Keratinocyte (primary cell): ENCODE data around the gene MRM3. TPM values are rescaled to one million over a fixed set of nuclear protein-coding genes. Genes with fewer than 3 reads are reported as not detected.
"Not testable (repeated sequence)": the region's sequence is repeated elsewhere in the genome, so short reads cannot be mapped to it uniquely, and the experiment has no call there.

ENCODE experiments used
- DNase-seq: peaks from one replicate; pipeline ENCODE4 v3.0.0-alpha.2; 2011; ENCODE audit warnings: low read depth, missing footprints, low spot score
- FAIRE-seq: peaks from 2 replicates; lab custom pipeline; 2011; peaks lifted over from hg19 to GRCh38; lab: Jason Lieb, UNC
- H2AFZ ChIP-seq: 2 replicates; pipeline ENCODE4 v1.6.0; 2012; ENCODE audit warnings: low read length, control low read depth, inconsistent platforms; ENCODE audit not compliant: control insufficient read depth
- H3K27ac ChIP-seq: 2 replicates; pipeline ENCODE4 v1.5.1; 2011; ENCODE audit warnings: low read length; ENCODE audit not compliant: control insufficient read depth, insufficient read depth
- H3K27me3 ChIP-seq: 3 replicates; pipeline ENCODE4 v1.6.0; 2011; ENCODE audit warnings: low read length; ENCODE audit not compliant: control insufficient read depth, insufficient read depth; ENCODE audit errors: extremely low read depth
- H3K36me3 ChIP-seq, 2 experiments: 2 replicates in 1 of 2; 3 replicates in 1 of 2; pipeline ENCODE4 v1.5.1; 2011; ENCODE audit warnings: low read length in 2 of 2, mild to moderate bottlenecking in 1 of 2; ENCODE audit not compliant: control insufficient read depth in 2 of 2, insufficient read depth in 2 of 2; ENCODE audit errors: extremely low read depth in 1 of 2
- H3K4me1 ChIP-seq: 3 replicates; pipeline ENCODE4 v1.5.1; 2011; ENCODE audit warnings: low read length; ENCODE audit not compliant: control insufficient read depth, insufficient read depth; ENCODE audit errors: extremely low read depth
- H3K4me2 ChIP-seq: 3 replicates; pipeline ENCODE4 v1.6.0; 2011; ENCODE audit warnings: low read depth, low read length; ENCODE audit not compliant: control insufficient read depth, insufficient read depth; ENCODE audit errors: extremely low read depth
- H3K4me3 ChIP-seq, 3 experiments: fragments of 200-600 bp in 1 of 3; sonication (generic) in 1 of 3; 2 replicates in 2 of 3; 3 replicates in 1 of 3; pipeline ENCODE4 v1.5.1; 2011 to 2016; ENCODE audit warnings: low read length in 3 of 3, mild to moderate bottlenecking in 3 of 3, control low read depth in 2 of 3, inconsistent platforms in 1 of 3, low read depth in 1 of 3, mixed read lengths in 1 of 3, mixed run types in 1 of 3, moderate library complexity in 1 of 3; ENCODE audit not compliant: control insufficient read depth in 2 of 3, insufficient read depth in 2 of 3; ENCODE audit errors: extremely low read depth in 1 of 3
- H3K79me2 ChIP-seq: 2 replicates; pipeline ENCODE4 v1.6.0; 2012; ENCODE audit warnings: low read length; ENCODE audit not compliant: control insufficient read depth, insufficient read depth
- H3K9ac ChIP-seq: 3 replicates; pipeline ENCODE4 v1.6.0; 2011; ENCODE audit warnings: low read length; ENCODE audit not compliant: control insufficient read depth, insufficient read depth; ENCODE audit errors: extremely low read depth
- H3K9me1 ChIP-seq: 3 replicates; pipeline ENCODE4 v1.6.0; 2011; ENCODE audit warnings: low read length; ENCODE audit not compliant: control insufficient read depth, insufficient read depth; ENCODE audit errors: extremely low read depth
- H3K9me3 ChIP-seq: 2 replicates; pipeline ENCODE4 v1.5.1; 2012; ENCODE audit warnings: low read depth, low read length; ENCODE audit not compliant: control insufficient read depth
- H4K20me1 ChIP-seq: 3 replicates; pipeline ENCODE4 v1.6.0; 2011; ENCODE audit warnings: low read length; ENCODE audit not compliant: control insufficient read depth, insufficient read depth; ENCODE audit errors: extremely low read depth
- EZH2 ChIP-seq: IDR thresholded peaks from one replicate; pipeline ENCODE4 v1.6.1; 2012; ENCODE audit warnings: inconsistent platforms, mild to moderate bottlenecking, low read length, moderate library complexity
- dilution Hi-C: fragments of 300-500 bp; cut with MboI; formaldehyde crosslinking; loops from one replicate; pipeline ENCODE4 v1.7.0; 2020; ENCODE audit warnings: low sequenced_read_pairs; ENCODE audit not compliant: extremely low pct_ligation_motif_present
- polyA plus RNA-seq, 5 experiments: library from polyadenylated mRNA; depleted of rRNA in 3 of 5; stranded (reverse) in 3 of 5; stranded (forward) in 1 of 5; unstranded in 1 of 5; fragments of >200 nt; gene quantifications; 1 replicate in 1 of 5; 2 replicates in 3 of 5; 3 replicates in 1 of 5; pipeline versions ENCODE4 v1.2.1 to v1.2.3, GENCODE V29; 2011 to 2012; ENCODE audit warnings: missing spikeins in 2 of 5, low read depth in 1 of 5, low replicate concordance in 1 of 5
- TF ChIP-seq, protein P1 (sequence below), 3 experiments: IDR thresholded peaks in 1 of 3; conservative IDR thresholded peaks in 1 of 3; optimal IDR thresholded peaks in 1 of 3; 2 replicates in 2 of 3; 3 replicates in 1 of 3; pipeline versions ENCODE3 to v1.5.1; 2011; ENCODE audit warnings: low read length in 3 of 3, mild to moderate bottlenecking in 3 of 3, moderate library complexity in 2 of 3, control low read depth in 1 of 3, inconsistent platforms in 1 of 3; ENCODE audit not compliant: insufficient read depth in 2 of 3; ENCODE audit errors: extremely low read depth in 1 of 3

Gene MRM3
- polyA plus RNA-seq, 1 donor (not counting 4 experiments of a cell fraction or from before 2014, with no cell fraction given) = 15.5 TPM

DNA sequence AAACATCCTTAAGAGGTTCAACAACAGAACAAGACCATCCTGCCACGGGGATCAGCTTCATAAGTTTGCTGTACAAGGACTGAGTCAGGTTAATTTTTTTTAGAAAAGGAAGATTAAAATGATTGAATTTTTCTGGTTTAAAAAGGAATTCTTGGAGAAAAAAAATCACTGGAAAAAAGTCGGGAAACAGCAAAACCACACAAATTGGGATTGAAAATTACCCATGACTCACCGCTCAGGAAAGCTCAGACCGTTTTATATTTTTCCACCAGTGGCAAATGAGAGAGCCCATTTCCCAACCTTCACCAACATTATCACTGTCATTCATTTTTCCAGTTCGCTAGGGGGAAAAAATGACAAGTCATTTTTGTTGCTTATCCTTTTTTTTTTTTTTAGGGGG lies 46.6 kb downstream of the MRM3 start:
- Histone ChIP-seq H4K20me1 (peaks cover 4% of the 10 kb centered on the region), H3K9ac (no peak overlapping the region), H3K9me3 (no peaks in the 10 kb centered on the region), H3K4me1 (no peaks in the 10 kb centered on the region), H3K36me3 (peaks cover 8 to 10% of the 10 kb centered on the region in 2 experiments), H3K4me2 (no peak overlapping the region), H3K79me2 (peaks cover 50% of the 10 kb centered on the region), H2AFZ (no peak overlapping the region), H3K9me1 (no peaks in the 10 kb centered on the region), H3K4me3 (no peak overlapping the region), H3K27ac (no peak overlapping the region), H3K27me3 (no peaks in the 10 kb centered on the region)
- FAIRE-seq = no peak
- dilution Hi-C loops = no loop called here
- no peak for TF ChIP-seq EZH2
- TF ChIP-seq, protein P1, sequence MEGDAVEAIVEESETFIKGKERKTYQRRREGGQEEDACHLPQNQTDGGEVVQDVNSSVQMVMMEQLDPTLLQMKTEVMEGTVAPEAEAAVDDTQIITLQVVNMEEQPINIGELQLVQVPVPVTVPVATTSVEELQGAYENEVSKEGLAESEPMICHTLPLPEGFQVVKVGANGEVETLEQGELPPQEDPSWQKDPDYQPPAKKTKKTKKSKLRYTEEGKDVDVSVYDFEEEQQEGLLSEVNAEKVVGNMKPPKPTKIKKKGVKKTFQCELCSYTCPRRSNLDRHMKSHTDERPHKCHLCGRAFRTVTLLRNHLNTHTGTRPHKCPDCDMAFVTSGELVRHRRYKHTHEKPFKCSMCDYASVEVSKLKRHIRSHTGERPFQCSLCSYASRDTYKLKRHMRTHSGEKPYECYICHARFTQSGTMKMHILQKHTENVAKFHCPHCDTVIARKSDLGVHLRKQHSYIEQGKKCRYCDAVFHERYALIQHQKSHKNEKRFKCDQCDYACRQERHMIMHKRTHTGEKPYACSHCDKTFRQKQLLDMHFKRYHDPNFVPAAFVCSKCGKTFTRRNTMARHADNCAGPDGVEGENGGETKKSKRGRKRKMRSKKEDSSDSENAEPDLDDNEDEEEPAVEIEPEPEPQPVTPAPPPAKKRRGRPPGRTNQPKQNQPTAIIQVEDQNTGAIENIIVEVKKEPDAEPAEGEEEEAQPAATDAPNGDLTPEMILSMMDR (optimal IDR thresholded peaks at IDR 0.05 in 1 of 3, IDR thresholded peaks at IDR 0.05 in 1 of 3, conservative IDR thresholded peaks at IDR 0.05 in 1 of 3; ENCODE audit: extremely low read depth in 1 of 3, insufficient read depth in 2 of 3, low read length in 3 of 3) = no peak
- no peak for DNase-seq

DNA sequence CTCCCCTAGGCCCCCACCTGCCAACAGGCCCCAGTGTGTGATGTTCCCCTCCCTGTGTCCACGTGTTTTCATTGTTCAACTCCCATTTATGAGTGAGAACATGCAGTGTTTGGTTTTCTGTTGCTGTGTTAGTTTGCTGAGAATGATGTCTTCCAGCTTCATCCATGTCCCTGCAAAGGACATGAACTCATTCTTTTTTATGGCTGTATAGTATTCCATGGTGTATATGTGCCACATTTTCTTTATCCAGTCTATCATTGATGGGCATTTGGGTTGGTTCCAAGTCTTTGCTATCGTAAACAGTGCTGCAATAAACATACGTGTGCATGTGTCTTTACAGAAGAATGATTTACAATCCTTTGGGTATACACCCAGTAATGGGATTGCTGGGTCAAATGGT lies 47.5 kb downstream of the MRM3 start:
- H3K27me3 ChIP-seq, DNase-seq, H4K20me1 ChIP-seq, H3K4me2 ChIP-seq, H3K9me1 ChIP-seq, H3K9ac ChIP-seq, dilution Hi-C loops, H3K4me3 ChIP-seq, H2AFZ ChIP-seq, FAIRE-seq, H3K4me1 ChIP-seq, H3K27ac ChIP-seq, H3K9me3 ChIP-seq: not testable (repeated sequence)
- Histone ChIP-seq H3K79me2 (peaks cover 58% of the 10 kb centered on the region), H3K36me3 (peaks cover 8 to 10% of the 10 kb centered on the region in 2 experiments)

DNA sequence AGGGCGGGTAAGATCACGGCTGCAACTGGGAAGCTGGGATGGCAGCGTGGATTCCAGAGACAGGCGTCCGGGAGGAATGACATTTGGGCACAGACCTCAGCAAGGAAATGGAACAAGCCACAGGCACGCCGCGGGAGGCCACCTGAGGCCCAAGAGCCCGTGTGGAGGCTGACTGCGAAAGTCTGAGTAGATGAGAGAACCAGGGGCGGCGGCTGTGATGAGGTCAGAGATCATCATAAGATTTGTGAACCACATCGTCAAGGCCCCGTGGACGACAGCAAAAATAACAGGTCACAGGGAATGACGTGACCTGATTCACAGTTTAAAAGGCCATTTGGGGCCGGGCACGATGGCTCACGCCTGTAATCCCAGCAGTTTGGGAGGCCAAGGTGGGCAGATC lies 48.2 kb downstream of the MRM3 start:
- Histone ChIP-seq H3K4me2 (no peak overlapping the region), H3K9me1 (no peaks in the 10 kb centered on the region), H3K9ac (no peak overlapping the region), H3K9me3 (no peaks in the 10 kb centered on the region), H3K27ac (no peak overlapping the region), H3K4me1 (no peaks in the 10 kb centered on the region), H3K36me3 (peaks cover 4 to 10% of the 10 kb centered on the region in 2 experiments), H3K79me2 (peaks cover 63% of the 10 kb centered on the region), H3K27me3 (no peaks in the 10 kb centered on the region), H2AFZ (no peak overlapping the region), H4K20me1 (peaks cover 8% of the 10 kb centered on the region), H3K4me3 (no peak overlapping the region)
- no peak for DNase-seq
- FAIRE-seq = no peak
- TF ChIP-seq EZH2 = no peak
- TF ChIP-seq, protein P1 (optimal IDR thresholded peaks at IDR 0.05 in 1 of 3, IDR thresholded peaks at IDR 0.05 in 1 of 3, conservative IDR thresholded peaks at IDR 0.05 in 1 of 3; ENCODE audit: extremely low read depth in 1 of 3, insufficient read depth in 2 of 3, low read length in 3 of 3) = no peak
- dilution Hi-C loops = no loop called here
